ENCODE results near the gene MAN2A1.

The MAN2A1 gene

DNA sequence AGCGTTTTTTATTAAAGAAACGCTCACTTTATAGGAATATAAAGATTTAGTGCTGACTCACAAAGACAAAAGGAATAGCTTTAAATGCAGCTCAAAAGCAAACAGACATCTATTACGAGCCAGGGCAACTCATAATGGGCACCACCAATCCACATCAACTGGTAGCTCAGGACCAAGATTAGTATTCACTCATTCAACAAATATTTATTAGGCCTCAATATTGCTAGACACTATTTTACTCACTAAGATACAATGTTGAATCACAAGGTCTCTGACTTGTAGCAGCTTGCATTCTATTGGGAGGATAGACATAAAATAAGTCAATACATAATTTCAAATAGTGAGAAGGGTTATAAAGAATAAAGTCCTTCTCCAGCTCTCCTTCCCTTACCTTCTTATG is 8.0 kb upstream of the MAN2A1 start:
- DNase-seq (ENCODE audit: low read depth) = no peak

DNA sequence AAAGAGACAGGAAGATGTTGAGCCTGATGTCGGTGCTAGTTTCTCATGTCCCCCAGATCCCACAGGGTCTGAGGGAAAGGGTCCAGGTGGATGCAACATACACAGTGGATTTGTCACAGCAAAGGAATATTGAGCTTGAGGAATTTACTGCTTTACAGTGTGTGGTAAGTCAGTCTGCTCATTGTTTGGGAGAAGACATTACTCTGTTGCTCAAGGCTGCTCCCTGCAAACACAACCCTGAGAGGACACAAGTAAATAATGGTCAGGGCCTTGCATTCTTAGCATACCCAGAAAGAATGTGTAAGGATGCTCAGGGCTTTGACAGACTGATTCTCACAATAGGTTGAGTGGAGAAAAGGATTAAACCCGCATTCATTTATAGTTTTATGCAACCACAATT is 7.3 kb upstream of the MAN2A1 start:
- DNase-seq (ENCODE audit: low read depth) = no peak

DNA sequence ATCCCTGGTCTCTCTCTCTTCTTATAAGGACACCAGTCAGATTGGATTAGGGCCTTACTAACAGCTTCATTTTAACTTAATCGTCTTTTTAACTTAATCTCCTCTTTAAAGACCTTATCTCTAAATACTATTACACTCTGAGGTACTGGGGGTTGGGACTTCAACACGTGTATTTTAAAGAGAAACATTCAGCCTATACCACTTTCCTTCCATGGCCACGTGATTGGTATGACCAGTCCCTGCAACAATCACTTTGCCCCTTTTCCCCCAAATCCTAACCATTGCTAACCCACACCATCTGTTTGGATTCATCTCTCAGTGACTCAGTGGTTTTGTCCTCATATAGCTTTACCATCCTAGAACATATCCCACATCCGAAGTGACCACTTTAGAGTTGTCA is 3.8 kb upstream of the MAN2A1 start:
- no peak for DNase-seq (ENCODE audit: low read depth)

DNA sequence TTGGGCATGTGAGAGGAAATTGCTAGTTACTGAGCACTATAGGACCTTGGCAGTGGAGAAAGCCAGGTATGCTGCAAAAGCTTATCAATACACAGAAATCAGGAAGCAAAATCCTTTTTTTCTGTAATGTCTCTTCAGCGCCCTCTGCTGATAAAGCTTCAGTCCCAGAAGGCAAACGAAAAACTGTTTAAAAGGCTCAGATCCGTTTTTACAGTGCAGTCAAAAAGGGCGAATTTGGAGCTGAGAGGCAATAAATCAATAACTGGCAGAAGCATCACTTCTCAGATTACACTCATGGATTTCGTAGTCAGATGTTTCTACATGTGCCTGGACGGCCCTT is 1.1 kb upstream of the MAN2A1 start:
- no peak for DNase-seq (ENCODE audit: low read depth)

DNA sequence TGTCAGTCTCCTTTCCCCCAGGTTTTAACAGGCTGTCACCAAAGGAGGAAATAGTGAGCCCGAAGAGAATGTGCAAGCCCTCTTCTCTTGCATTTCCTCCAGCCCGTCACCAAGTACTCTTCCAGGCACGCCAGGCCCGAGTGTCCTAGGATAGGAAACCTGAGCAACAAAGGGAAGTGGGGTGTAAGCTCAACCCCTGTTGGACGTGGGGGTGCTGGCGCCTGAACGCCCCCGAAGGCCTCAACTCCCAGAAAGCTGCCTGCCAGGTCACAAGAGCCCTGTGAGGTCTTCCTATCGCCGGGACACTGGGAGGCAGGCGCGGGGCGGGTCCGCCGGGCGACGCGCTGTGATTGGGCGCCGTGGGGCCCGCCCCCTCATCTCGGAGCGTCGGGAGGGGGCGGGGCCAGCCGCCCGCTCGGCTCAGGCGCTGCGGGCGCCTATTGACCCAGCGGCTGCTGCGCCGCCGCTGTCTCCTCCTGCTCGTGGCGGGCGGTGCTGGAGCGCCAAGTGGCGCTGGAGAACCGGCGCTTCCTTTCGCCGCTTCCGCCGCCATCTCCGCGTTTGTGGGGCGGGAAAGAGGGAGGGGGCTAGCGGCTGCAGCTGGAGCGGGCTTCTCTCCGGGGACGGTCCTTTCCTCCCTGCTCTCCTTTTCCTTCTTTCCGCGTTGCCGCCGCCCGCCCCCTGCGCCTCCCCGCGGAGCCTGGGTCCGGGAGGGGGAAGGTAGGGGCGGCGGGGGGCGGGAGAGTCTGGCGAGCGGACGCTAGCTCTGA is 572 bp upstream of the MAN2A1 start:
- peak; percentile 78 for DNase-seq (ENCODE audit: low read depth)

DNA sequence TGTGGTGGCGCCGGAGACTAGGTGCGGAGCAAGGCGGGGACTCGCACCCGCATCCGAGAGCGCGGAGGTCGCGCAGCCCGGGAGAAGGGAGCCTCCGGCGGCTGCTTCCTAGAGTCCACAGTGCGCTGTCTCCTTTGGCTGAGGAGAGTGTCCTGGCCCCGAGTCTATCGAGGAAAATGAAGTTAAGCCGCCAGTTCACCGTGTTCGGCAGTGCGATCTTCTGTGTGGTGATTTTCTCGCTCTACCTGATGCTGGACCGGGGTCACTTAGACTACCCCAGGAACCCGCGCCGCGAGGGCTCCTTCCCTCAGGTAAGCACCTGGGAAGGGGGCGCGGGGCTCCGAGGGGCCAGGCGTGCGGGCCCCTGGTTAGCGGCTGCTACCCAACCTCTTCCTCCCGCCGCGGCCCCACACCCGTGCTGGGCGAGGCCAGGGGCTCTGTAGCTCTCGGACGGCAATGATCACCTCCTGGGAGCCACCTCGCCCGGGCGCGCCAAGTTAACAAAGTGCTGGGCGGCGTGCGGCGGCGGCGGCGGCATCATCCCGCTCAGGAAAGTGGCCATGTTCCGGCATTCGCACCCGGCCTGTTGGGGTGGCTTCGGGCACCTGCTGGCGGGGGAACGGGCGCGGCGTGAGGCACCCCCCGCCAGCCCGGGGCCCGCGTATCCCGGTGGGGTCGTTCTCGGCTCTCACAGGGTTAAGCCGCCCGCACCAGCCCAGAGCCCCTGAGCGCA is 681 bp downstream of the MAN2A1 start:
- no peak for DNase-seq (ENCODE audit: low read depth)

DNA sequence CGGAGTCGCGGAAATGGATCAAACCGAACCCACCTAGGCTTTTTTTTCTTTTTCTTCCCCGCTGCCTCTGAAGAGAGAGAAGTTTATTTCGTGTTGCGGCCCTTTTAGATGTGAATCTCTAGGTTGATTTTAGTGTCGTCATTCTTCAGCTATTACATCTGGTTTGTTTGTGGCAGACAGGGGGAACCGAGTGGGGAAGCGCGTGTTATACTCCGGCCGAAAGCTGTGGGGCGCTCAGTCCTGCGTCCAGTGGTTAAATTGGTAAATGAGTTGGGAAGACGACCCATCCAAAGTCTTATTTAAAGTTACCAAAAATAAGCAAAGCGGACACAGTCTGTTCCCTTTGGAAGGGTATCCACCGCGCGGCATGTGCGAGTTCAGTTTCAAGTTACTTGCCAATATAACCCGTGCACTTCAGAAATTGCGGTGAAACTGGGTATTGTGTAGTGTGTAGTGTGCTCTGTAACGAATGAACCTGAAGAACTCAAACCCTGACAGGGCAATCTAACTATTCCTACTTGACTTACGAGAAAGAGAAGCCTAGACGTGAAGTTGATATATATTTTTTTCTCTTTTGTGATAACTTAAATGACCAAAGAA is 1.3 kb downstream of the MAN2A1 start:
- peak; percentile 82 for DNase-seq (ENCODE audit: low read depth)

DNA sequence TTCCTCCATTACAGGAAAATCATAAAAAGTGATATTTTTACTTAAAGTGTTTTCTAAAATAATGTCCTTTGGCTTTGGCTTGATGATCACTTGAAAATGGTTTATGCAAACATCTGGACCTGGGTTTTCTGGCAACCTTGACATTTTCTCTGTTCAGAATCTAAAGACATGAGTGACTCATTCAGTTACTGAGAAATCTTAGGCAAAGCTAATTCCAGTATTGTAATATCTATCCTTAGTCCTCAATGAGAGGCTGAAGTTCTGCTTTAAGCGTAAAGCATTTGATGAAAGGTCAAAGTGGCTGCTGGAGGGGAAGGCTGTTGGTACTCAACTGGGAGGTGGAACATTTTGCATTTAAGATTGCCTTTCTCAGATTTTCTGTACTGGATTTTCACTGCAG is 2.3 kb downstream of the MAN2A1 start:
- peak; percentile 43 for DNase-seq (ENCODE audit: low read depth)

DNA sequence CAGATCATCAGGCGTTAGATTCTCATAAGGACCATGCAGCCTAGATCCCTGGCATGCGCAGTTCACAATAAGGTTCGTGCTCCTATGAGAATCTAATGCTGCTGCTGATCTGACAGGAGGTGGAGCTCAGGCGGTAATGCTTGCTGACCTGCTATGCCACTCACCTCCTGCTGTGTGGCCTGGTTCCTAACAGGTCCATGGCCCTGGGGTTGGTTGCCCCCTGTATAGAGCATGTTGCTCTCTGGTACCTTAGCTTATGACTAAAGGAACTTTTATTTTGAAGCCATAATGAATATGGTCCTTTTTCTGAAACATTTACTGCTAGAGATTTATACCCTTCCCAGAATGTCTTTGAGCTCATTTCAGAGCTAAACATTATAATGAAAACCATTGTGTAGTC is 3.1 kb downstream of the MAN2A1 start:
- no peak for DNase-seq (ENCODE audit: low read depth)

DNA sequence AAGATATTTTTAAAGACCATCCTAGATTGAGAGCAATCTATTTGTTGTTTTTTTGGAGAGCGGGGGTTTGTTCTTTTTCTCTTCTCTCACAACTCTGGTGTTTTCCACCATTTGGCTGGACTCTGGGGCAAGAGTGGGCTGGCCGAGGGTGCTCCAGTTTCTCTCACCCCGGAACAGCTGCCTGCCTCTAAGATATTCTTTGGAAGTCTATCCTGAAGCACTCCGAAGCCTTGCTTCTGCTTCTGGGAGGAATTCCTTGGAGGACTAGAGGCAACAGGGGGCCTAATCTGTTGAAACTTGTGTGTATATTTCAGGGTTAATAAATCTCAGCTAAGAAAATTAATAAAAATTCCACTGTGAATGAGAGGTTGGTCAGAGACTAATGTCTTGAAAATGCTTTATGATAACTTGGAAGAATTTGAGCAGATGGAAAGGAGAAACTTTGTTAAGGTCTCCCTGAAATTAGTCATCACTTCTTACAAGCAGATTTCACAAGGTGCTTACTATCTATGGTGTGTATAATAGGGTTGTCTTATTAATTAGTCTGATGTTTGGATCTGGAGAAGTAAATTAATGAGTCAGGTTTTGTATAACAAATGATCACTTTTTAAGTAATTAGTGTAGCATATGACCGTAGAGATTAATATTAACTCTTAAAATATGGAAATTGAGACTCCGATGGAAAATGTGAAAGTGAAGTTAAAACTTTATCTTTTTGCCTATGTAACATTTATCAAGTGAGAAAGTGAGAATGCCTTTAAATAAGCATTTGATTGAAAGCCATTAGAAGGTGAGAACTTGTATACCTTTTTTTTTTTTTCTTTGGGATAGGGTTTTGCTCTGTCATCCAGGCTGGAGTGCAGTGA is 4.0 kb downstream of the MAN2A1 start:
- DNase-seq (ENCODE audit: low read depth) = no peak

DNA sequence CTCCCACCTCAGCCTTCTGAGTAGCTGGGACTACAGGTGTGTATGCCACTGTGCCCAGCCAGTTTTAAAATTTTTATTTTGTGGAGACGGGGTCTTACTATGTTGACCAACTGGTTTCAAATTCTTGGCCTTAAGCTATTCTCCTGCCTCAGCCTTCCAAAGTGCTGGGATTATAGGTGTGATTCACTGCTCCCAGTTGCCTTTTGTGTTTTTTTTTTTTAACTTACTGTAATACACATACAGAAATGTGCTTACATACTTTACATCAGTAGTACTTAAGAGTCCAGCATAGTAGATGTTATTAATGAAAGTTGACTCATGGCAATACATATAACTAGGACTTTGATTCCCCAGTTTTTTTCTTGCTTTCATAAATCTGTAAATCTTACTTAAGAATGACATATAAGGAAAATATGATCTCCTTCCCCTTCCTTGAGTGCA is 4.7 kb downstream of the MAN2A1 start:
- no peak for DNase-seq (ENCODE audit: low read depth)

DNA sequence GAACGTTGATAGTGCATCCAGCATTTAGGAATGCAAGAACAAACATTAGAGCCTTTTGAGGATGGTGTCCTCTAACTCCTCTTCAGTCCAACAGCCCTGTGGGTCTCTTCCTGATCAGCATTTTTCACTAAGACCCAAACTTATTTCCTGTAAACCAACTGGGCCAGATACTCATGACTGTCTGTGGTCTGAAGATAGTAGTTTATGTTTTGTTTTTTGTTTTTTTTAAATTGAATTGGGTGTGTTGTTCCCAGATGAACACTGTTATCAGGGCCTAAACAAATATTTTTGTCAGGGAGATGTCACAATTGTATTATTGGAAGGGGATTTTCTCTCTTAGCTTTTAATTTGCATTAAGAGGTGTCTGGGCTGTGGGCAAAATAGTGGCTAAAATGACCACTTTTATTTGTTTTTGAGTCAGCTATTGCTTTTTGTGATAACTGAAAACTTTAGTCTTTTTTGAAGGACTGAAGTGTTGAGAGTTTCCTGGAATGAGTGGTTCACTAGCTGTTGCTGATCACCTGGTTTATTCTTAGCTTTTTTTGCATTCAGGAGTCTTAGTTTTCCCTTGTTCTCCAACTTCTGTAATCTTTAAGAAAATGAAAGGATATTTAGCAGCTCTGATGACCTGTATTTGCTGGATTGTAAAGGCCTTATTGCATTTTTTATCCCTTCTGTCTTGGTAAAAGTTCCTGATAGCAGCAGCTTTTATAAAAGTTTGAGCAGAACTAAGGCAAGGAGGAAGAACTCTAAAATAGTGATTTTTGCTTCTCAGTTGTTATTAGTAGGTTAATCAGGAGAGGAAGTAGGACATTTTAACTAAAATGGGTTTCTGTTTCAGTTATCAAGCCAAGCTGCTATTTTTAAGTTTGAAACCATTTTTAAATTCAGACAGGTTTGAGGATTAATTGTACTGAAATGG is 5.5 kb downstream of the MAN2A1 start:
- no peak for DNase-seq (ENCODE audit: low read depth)

DNA sequence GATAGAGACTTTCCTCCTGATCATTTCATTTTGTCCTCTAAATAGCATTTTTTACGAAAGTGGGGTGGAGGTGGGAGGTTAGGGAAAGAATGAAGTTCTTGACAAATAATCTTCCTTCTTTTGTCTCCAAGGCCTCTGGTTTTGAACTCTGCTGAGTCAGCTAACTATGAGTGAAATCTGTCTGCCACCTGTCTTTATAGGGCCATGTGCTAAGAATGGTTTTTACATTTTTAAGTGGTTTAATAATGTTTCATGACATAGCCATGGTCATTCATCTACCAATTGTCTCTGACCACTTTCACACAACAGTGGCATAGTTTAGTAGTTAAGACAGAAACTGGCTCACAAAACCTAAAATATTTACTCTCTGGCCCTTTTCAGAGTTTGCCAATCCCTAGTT is 7.6 kb downstream of the MAN2A1 start:
- no peak for DNase-seq (ENCODE audit: low read depth)

DNA sequence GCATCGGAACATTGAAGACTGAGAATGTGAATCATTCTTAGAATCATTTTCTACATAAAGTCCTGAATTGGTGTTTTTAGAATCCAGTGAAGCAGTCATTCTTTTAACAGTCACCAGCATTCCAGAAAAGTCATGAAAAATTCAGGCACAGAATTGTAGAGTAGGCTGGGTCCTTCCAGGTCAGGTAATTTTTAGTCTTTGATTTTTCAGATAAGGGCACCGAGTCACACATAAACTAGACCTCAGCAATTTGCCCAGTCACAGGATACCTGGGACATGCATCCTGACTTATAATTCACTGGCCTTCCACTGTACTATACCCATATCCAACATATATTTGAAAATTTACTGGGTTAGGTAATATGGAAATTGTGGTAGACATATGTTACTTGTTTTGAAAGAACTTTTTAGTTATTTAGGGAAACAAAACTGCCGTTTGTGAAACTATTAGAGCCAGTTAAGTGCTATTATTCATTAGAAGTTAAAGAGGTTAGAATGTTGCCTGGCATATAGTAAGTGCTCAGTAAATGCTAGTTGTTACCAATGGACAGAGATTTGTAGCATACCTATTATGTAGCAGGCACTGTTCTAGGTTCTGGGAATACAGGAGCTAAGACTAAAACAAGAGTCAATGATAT is 10.9 kb downstream of the MAN2A1 start:
- no peak for DNase-seq (ENCODE audit: low read depth)

DNA sequence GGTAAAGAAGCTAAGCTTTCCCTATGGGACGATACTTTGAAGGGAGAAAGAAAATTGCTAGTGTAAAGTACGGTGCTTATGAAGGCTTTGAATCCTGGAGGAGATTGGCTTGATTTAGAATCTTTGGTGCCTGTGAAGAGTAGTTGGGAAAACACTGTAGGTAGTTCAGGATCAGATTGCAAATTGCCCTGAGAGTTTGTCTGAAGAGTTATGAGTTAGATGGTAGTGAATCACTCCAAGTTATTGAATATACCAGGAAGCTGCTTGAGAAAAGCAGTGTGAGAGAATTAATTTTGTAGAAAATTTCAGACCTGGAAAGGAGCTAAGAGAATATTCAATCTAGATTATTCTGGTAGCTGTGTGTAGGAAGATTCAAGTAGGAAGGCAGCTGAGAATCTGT is 11.5 kb downstream of the MAN2A1 start:
- DNase-seq (ENCODE audit: low read depth) = no peak

DNA sequence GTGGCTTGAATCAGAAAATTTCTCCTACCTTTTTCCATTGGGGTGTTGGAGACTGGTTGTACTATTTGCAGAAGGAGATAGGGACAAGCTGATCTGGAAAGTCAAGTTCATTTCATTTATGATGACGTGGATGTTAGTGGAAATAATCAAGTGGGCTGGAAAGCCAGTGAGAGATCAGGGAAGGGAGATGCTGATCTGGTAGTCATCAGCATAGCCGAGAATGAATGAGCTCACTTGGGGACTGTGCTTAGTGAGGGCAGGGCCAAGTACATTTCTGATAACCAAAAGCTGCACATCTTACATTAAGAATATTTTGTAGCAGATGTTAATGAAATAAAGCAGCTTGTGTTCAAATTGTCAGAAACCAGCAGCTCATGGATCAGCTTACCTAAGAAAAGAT is 12.1 kb downstream of the MAN2A1 start:
- DNase-seq (ENCODE audit: low read depth) = no peak

DNA sequence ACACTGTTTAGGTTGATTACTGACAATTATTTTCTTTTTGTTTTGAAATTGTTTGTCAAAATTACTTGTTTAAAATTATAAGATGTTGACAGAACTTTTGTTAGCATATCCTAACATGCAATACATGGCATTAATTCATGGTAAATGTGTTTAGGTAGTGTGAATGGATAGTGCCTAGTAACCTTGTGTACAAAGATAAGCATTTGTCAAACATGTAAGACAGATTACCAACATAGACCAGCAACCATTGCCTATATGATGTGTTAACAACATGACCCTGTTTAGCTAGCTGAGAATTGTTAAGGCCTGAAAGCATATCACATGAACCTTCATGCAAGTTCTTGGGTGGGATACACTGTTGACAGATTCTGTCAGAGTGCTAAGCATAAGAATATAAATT is 13.4 kb downstream of the MAN2A1 start:
- DNase-seq (ENCODE audit: low read depth) = no peak

DNA sequence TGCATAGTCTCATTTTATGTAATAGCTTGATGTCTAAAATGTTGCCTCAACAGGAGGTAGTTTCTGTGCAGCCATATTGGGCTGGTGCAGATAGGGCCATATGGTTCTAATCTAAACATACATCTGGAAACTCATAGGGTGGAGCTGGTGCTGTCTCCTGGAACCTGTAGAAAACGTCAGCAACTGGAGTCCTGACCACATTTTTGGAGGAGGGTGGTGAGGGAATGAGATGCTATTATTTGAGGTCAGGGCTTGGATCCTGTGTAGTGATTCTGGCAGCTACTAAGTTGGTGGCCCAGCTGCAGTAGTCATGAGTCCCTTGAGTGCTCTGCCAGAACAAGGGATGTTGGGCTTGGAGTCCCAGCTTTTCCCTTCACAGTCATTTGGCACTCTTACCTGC is 14.1 kb downstream of the MAN2A1 start:
- DNase-seq (ENCODE audit: low read depth) = no peak

DNA sequence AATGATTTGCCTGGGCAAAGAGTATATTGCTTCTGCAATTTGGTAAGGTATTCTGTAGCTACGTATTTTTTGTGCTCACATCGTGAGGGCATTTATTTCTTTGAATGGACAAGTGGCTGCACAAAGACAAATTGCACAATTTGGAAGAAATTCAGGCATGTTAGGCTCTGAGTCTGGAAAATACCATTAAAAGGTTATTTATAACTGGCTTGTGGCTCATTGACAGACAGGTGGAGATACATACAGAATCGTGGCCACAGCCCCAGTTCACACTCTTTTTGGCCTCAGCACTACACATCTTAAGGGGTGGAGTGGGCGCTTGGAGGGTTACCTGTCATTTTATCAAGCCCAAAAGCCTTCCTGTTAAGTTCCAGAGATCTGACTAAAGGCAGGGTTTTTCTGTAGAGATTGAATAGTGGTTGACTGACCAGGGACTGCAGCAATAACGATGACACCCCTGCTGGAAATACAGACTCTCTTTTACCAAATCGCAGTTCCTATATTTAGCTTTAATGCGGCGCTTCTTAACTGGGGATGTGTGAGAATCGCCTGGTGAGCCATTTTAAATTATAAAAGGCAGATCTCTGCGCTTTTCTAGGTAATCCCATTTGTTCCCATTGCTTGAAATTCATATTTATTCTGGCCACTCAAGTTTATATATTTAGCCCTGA is 14.7 kb downstream of the MAN2A1 start:
- DNase-seq (ENCODE audit: low read depth) = no peak

DNA sequence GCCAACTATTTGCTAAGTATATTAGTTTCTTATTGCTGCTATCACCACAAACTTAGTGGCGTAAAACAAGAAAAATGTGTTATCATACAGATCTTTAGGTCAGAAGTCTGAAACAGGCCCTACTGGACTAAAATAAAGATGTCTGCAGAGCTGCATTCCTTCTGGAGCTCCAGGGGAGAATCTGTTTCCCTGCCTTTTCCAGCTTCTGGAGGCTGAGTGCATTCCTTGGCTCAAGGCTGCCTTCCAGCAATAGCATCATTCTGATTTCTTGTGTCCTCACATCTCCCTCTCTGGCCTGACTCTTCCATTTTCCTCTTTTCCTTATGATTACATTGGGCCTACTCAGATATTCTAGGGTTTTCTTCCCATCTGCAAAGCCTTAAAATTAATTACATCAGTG is 15.9 kb downstream of the MAN2A1 start:
- no peak for DNase-seq (ENCODE audit: low read depth)
